NT2/D1 (cell line): ENCODE data around the gene RNPEPL1.

Experiments used
- SUZ12 ChIP-seq: IDR thresholded peaks from 2 replicates; pipeline ENCODE4 v1.6.1; 2011; ENCODE audit not compliant: insufficient read length, insufficient read depth; ENCODE audit errors: extremely low read depth
- YY1 ChIP-seq: IDR thresholded peaks from 2 replicates; pipeline ENCODE4 v1.6.1; 2011; ENCODE audit not compliant: insufficient read length, insufficient read depth
- ZNF274 ChIP-seq: IDR thresholded peaks from 2 replicates; pipeline ENCODE4 v1.6.1; 2011; ENCODE audit warnings: mild to moderate bottlenecking, low read depth, low read length

- TF ChIP-seq ZNF274 (no peak), SUZ12 (no peak), YY1 (no peak)
These were observed 9.2 kb downstream of the RNPEPL1 start for GRCh38 chr2:240577281-240578109.
